Placental epithelial cell (primary cell): ENCODE measurements around the gene CLMP. TPM values are rescaled to one million over a fixed set of nuclear protein-coding genes. Genes with fewer than 3 reads are reported as not detected.

Experiments used
- small RNA-seq: library from RNA; depleted of rRNA; stranded (forward); fragments of <200 nt; gene quantifications from one replicate; pipeline ENCODE3, GENCODE V24; 2012
- total RNA-seq: library from RNA; depleted of rRNA; stranded (reverse); fragments of >200 nt; gene quantifications from 2 replicates; pipeline ENCODE4 v1.2.3, GENCODE V29; 2012

Gene CLMP, protein sequence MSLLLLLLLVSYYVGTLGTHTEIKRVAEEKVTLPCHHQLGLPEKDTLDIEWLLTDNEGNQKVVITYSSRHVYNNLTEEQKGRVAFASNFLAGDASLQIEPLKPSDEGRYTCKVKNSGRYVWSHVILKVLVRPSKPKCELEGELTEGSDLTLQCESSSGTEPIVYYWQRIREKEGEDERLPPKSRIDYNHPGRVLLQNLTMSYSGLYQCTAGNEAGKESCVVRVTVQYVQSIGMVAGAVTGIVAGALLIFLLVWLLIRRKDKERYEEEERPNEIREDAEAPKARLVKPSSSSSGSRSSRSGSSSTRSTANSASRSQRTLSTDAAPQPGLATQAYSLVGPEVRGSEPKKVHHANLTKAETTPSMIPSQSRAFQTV
- total RNA-seq: under 0.01 and 0.43 TPM in 2 replicates

GRCh38 chr11:123195188-123196059 lies at the start of gene CLMP:
CLMP (minus strand) TSS chr11:123195248; CDS start chr11:123194940, 308 bp downstream.

DNA sequence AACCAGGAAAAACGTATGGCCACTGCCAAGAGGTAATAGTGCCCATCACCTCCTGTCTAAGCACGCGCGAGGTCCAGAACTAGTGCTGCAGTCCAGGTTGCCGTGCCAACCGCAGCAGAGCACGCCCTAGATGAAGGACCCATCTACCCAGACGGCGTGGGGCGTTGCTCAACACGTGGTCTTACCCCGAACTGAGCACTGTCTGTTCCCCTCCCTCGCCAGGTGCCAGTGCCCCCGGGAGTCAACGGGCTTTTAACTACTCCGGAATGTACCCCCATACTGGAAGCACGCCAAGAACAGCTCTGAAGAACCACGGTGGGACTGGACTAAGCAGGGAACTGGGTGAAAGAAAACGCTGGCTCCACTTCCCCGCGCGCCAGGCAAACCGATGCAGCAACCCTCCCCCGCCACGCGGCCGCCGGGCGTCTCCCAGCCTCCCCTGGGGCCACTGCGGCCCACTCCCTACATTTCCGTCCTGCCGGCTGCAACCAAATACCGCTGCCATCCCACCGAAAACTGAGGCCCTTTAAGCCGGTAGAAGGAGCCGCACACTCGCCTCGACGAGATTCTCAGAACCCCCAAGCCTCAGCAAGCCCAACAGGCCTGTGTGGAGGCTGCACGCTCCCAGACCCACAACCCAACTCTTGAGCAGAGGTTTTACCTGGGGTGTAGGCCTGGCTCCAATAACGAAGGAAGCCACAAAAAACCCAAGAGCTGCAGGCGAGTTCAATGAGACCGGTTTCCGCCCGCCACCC lies 133.5 kb downstream of the CLMP start, which contains the start of gene HSPA8:
TSS of gene HSPA8 (minus strand) at position 734 of the 755 bp plus-strand sequence. CDS start 812 bp downstream, outside the sequence.

Small RNAs within 50 kb of the gene (small RNA-seq; reads per million reads assigned to genes)
- gene RPL31P47 (not detected), gene SNORD14C (not detected), gene SNORD14D (not detected), gene SNORD14E (292 reads per million, percentile 99 among the genes with 10 or more reads in this experiment)

Other genes with a start within 250 kb of the CLMP start
- not detected in 2 replicates for gene BSX, start 213.4 kb downstream of the CLMP start, total RNA-seq
- gene HSPA8, start 133.1 kb downstream of the CLMP start, total RNA-seq: 1,144 and 2,381 TPM in 2 replicates
- 0.79 and 1.2 TPM in 2 replicates for gene GRAMD1B, start 235.0 kb upstream of the CLMP start, total RNA-seq